Aorta (tissue), 5 donors: ENCODE measurements around the gene ALKBH5. TPM values are rescaled to one million over a fixed set of nuclear protein-coding genes. Genes with fewer than 3 reads are reported as not detected.

Experiments
- ATAC-seq: fragments of 200-7000 bp; cut with Tn5 transposase; one replicate; pipeline ENCODE4 v1.9.1; 2022; ENCODE audit warnings: moderate library complexity; ENCODE audit not compliant: low FRiP score
- DNase-seq, 2 donors: peaks; one replicate each; pipeline ENCODE4 v3.0.0-alpha.2; 2020
- H3K27ac ChIP-seq, 2 donors: one replicate each; pipeline ENCODE4 v1.5.1; 2013; ENCODE audit warnings: low read length in 2 of 2, mild to moderate bottlenecking in 2 of 2, moderate library complexity in 2 of 2, control low read depth in 1 of 2, inconsistent platforms in 1 of 2, low read depth in 1 of 2
- H3K27me3 ChIP-seq, 2 donors: one replicate each; pipeline ENCODE4 v1.6.1; 2013; ENCODE audit warnings: control low read depth in 1 of 2, low read length in 1 of 2, mild to moderate bottlenecking in 1 of 2, moderate library complexity in 1 of 2; ENCODE audit not compliant: insufficient read depth in 2 of 2, control insufficient read depth in 1 of 2
- H3K36me3 ChIP-seq, 2 donors: one replicate each; pipeline ENCODE4 v1.6.1; 2013; ENCODE audit warnings: control low read depth in 1 of 2, low read length in 1 of 2, mild to moderate bottlenecking in 1 of 2; ENCODE audit not compliant: insufficient read depth in 2 of 2, control insufficient read depth in 1 of 2
- H3K4me1 ChIP-seq, 2 donors: one replicate each; pipeline ENCODE4 v1.6.1; 2013; ENCODE audit warnings: low read length in 2 of 2, control low read depth in 1 of 2, mild to moderate bottlenecking in 1 of 2, moderate library complexity in 1 of 2; ENCODE audit not compliant: insufficient read depth in 2 of 2, control insufficient read depth in 1 of 2
- H3K4me3 ChIP-seq, 2 donors: one replicate each; pipeline ENCODE4 v1.5.1; 2013; ENCODE audit warnings: low read length in 2 of 2, control low read depth in 1 of 2, mild to moderate bottlenecking in 1 of 2
- H3K9me3 ChIP-seq: one replicate; pipeline ENCODE4 v1.6.1; 2013; ENCODE audit warnings: mild to moderate bottlenecking, low read length; ENCODE audit not compliant: control insufficient read depth
- WGBS, 2 donors: extraction: QIAGEN DNeasy Blood & Tissue Kit; methylation state at CpG; one replicate each; pipeline ENCODE4 v1.1.7; 2013; 5-methylcytosine and 5-hydroxymethylcytosine counted together
- intact Hi-C, 2 donors: fragments of 100-400 bp; cut with DNase I; formaldehyde crosslinking; loops; one replicate each; pipeline versions ENCODE4 v1.14.2 to v1.15.0; 2022
- polyA plus RNA-seq, 2 donors: library from polyadenylated mRNA; stranded (reverse); fragments of 200-250 nt; gene quantifications; one replicate each; pipeline ENCODE4 v1.2.3, GENCODE V29; 2013
- total RNA-seq, 2 donors: library from RNA; stranded (reverse); fragmentation: NEBNext Ultra II Directional; extraction: Animal tissue kit (Norgen Biotek cat#: 25700); gene quantifications; one replicate each; pipeline ENCODE4 v1.2.1, GENCODE V29; 2021
- donor health status: healthy with polysubstance abuse.
- donor health status: Bipolar disorder and iron deficiency.
- donor health status: DM: no; HTN: no; CAD: no.
- donor health status: DM: no; HTN: no; CAD: no.
- donor health status: DM: yes; HTN: yes; CAD: no.

ALKBH5 gene
- total and polyA plus RNA-seq, 4 donors, result 33.0 to 114 (median 66.0) TPM

- DNase-seq (no peak), ATAC-seq (no peak)
- Histone ChIP-seq H3K27ac (no peak overlapping the region), H3K27me3 (no peaks in the 10 kb centered on the region), H3K36me3 (peaks cover 5 to 11% of the 10 kb centered on the region in 2 donors), H3K4me1 (no peaks in the 10 kb centered on the region), H3K4me3 (no peak overlapping the region), H3K9me3 (no peaks in the 10 kb centered on the region)
- intact Hi-C loops, result no loop called here
- 87 to 88% methylated on average over 26 to 27 of the region's 27 CpGs for WGBS, 2 donors
These were observed 70.6 kb downstream of the ALKBH5 start for GRCh38 chr17:18253947-18254821.

- no peak for DNase-seq
- Histone ChIP-seq H3K9me3 (no peaks in the 10 kb centered on the region), H3K4me1 (no peaks in the 10 kb centered on the region), H3K27me3 (no peaks in the 10 kb centered on the region), H3K36me3 (peaks cover 5 to 11% of the 10 kb centered on the region in 2 donors), H3K4me3 (no peak overlapping the region), H3K27ac (no peak overlapping the region)
- no peak for ATAC-seq
- intact Hi-C loops, result loop anchor here in 1 of 2 donors (5.0 kb wide), 1 partner anchor 57 kb away; the partner anchor contains the start of gene TOP3A
- 93 to 96% methylated on average over 8 of the region's 8 CpGs for WGBS, 2 donors
These were observed 71.4 kb downstream of the ALKBH5 start for GRCh38 chr17:18254888-18255649.

- DNase-seq (no peak), ATAC-seq (no peak)
- H3K4me1 ChIP-seq, result no peaks in the 10 kb centered on the region
- 71% methylated on average over 11 of the region's 11 CpGs for WGBS, 2 donors
- intact Hi-C loops, result loop anchor here in 1 of 2 donors (5.0 kb wide), 1 partner anchor 56 kb away; the partner anchor contains the start of gene TOP3A
- no peaks in the 10 kb centered on the region for H3K9me3 ChIP-seq
- peaks cover 5 to 6% of the 10 kb centered on the region in 2 donors for H3K36me3 ChIP-seq
- H3K27ac ChIP-seq, result no peak overlapping the region
- no peak overlapping the region for H3K4me3 ChIP-seq
- H3K27me3 ChIP-seq, result no peaks in the 10 kb centered on the region
These were observed 72.7 kb downstream of the ALKBH5 start for GRCh38 chr17:18256351-18256750.

DNA sequence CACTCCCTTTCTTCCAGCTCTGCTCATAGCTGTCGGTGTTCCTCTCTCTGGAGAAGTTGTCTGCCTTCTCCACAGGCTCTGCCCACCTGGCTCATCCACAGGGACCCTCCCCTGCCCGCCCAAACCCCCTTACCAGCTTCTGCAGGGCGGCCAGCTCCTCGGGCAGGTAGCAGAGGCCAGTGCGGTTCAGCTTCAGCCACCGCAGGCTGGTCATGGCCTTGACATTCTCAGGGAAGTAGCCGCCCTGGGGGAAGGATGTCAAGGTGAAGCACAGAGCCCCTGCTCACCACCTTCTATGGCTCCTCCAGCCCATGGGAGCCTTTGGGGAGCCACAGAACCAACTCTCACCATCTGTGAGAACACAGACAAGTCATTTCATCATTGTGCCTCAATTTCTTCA lies 73.1 kb downstream of the ALKBH5 start:
- intact Hi-C loops, result loop anchor here in 1 of 2 donors (5.0 kb wide), 1 partner anchor 56 kb away; the partner anchor contains the start of gene TOP3A
- DNase-seq (no peak), ATAC-seq (no peak)
- Histone ChIP-seq H3K27me3 (no peaks in the 10 kb centered on the region), H3K9me3 (no peaks in the 10 kb centered on the region), H3K27ac (no peak overlapping the region), H3K4me3 (no peak overlapping the region), H3K4me1 (peaks cover 0 to 3% of the 10 kb centered on the region in 2 donors), H3K36me3 (peaks cover 3 to 5% of the 10 kb centered on the region in 2 donors)
- WGBS, 2 donors, result 88% methylated on average over 7 of the region's 7 CpGs

DNA sequence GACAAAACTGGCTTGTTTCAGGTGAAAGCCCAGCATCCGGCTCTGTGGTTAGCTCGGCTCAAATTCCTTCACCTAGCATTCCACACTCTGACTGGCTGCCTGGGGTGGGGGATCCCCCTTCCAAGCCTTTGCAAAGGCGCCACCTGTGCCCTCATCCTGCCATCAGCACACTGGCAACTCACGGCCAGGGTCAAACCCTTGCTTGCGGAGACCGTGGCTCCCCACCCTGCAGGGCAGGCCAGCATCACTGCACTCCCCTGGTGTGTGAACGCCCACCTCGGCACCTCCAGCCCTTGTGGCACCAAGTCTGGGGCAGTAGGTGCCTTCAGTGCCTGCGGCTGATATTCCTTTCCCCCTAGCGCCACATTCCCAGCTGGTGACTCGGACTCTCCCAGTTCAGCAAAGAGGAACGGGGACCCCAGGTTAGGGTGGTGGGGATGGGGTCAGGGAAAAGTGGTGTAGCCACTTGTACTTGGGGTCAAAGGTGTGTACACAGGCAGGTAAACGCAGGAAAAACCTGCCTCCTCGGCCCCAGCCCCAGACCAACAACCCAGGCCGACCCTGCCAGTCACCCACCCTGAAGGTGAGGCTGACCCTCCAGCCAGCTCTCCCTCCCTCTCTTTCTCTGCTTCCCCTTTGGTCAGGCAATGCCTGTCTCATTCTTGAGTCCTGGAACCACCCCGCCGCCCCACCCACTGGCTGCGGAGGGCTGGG lies 73.8 kb downstream of the ALKBH5 start:
- Histone ChIP-seq H3K27me3 (no peaks in the 10 kb centered on the region), H3K9me3 (no peaks in the 10 kb centered on the region), H3K27ac (peak overlapping the region in 1 of 2 donors; percentile 93), H3K36me3 (peaks cover 3 to 5% of the 10 kb centered on the region in 2 donors), H3K4me1 (peaks cover 0 to 5% of the 10 kb centered on the region in 2 donors), H3K4me3 (peak overlapping the region; percentile 79 to 84)
- no peak for ATAC-seq
- WGBS, 2 donors, result 17% methylated on average over 17 to 18 of the region's 18 CpGs
- intact Hi-C loops, result loop anchor here in 1 of 2 donors (5.0 kb wide), 1 partner anchor 55 kb away; the partner anchor contains the start of gene TOP3A
- DNase-seq, result peak; percentile 77 to 89

DNA sequence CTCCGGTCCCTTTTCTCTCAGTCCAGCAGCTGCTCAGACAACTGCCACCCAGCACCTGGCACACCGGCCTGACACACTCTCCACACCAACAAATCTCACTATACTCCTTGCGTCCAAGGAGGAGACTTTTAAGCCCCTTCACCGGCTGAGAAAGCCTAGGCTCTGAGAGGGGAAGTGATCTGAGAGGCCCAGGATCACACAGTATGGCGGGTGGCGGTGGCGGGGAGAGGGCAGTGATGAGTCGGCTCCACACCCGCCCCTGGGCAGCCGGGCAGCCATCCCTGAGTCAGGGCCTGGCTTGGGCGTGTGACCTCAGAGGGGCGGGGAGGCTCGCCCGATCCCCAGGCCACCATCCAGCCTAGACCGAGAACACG lies 74.3 kb downstream of the ALKBH5 start:
- H3K9me3 ChIP-seq, result no peaks in the 10 kb centered on the region
- H3K27me3 ChIP-seq, result no peaks in the 10 kb centered on the region
- WGBS, 2 donors, result 0% methylated on average over 14 to 16 of the region's 16 CpGs
- H3K36me3 ChIP-seq, result peaks cover 3 to 5% of the 10 kb centered on the region in 2 donors
- H3K27ac ChIP-seq, result peak overlapping the region; percentile 91 to 93
- H3K4me1 ChIP-seq, result peaks cover 0 to 5% of the 10 kb centered on the region in 2 donors
- intact Hi-C loops, result loop anchor here in 1 of 2 donors (5.0 kb wide), 1 partner anchor 54 kb away; the partner anchor contains the start of gene TOP3A
- DNase-seq, result peak; percentile 90 to 95
- H3K4me3 ChIP-seq, result peak overlapping the region; percentile 79 to 84
- peak; percentile 75 for ATAC-seq

DNA sequence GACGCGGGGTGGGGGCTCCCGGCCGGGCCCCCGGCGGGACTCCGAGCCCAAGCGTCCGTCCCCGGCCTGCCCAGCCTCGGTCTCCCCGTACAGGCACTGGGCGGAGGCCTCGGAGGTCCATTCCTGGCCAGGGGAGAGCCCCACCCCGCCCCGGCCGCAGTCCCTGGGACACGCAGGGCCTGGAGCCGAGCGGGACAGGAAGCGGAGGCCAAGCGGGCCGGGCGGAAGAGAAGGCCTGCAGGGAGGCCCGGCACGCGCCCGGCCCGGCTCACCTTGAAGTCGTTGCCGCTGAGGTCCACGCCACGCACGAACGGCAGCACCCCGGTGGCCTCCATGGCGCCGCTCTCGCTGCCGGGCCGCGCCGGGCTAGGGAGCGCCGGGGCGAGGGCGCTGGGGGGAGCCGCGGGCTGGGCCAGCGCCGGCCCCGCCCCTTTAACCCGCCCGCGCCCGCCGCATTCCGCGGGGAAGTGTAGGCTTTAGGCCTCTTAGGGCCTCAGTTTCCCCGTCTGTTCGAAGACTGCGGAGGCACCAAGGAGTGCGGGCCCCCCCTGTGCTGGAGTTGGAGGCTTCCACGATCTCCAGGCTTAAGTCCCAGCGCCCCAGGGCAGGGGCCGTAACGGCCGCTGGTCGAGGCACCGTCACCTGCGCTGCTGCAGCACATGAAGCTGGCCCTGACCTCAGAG lies 74.9 kb downstream of the ALKBH5 start, which contains the start of gene FLII:
TSS of gene FLII (minus strand) at position 383 of the 683 bp plus-strand sequence. CDS start at position 335, 48 bp downstream.
- Histone ChIP-seq H3K27me3 (no peaks in the 10 kb centered on the region), H3K4me1 (peaks cover 0 to 5% of the 10 kb centered on the region in 2 donors), H3K9me3 (no peaks in the 10 kb centered on the region), H3K27ac (peak within 1 kb of the TSS; percentile 91 to 93), H3K4me3 (peak within 1 kb of the TSS; percentile 79 to 84), H3K36me3 (peaks cover 3 to 5% of the 10 kb centered on the region in 2 donors)
- 1% methylated on average over 37 to 71 of the region's 71 CpGs for WGBS, 2 donors
- intact Hi-C loops, result loop anchor here in 1 of 2 donors (5.0 kb wide), 1 partner anchor 54 kb away; the partner anchor contains the start of gene TOP3A
- DNase-seq (peak; percentile 73 to 88), ATAC-seq (peak; percentile 75)
